Esophagus muscularis mucosa (tissue), 4 donors: ENCODE results near the gene ZNF436. TPM values are rescaled to one million over a fixed set of nuclear protein-coding genes. Genes with fewer than 3 reads are reported as not detected.

Experiments
- DNase-seq: peaks from one replicate; pipeline ENCODE4 v3.0.0-alpha.2; 2017; ENCODE audit errors: extremely low spot score
- H3K27ac ChIP-seq, 4 donors: fragments of 200-600 bp; sonication (generic); replicated peaks in 1 of 4; 1 replicate in 3 of 4; 2 replicates in 1 of 4; pipeline ENCODE4 v1.5.1; 2016 to 2019; ENCODE audit warnings: mild to moderate bottlenecking in 1 of 4
- H3K27me3 ChIP-seq, 4 donors: fragments of 200-600 bp; sonication (generic); one replicate each; pipeline versions ENCODE4 v1.5.1 to v1.6.0; 2016 to 2019
- H3K36me3 ChIP-seq, 4 donors: fragments of 200-600 bp; sonication (generic); one replicate each; pipeline ENCODE4 v1.5.1; 2016 to 2019
- H3K4me1 ChIP-seq, 4 donors: fragments of 200-600 bp; sonication (generic); one replicate each; pipeline ENCODE4 v1.5.1; 2016 to 2019
- H3K4me3 ChIP-seq, 4 donors: fragments of 200-600 bp; sonication (generic); 1 replicate in 2 of 4; 2 replicates in 2 of 4; pipeline ENCODE4 v1.5.1; 2016 to 2019; ENCODE audit warnings: mild to moderate bottlenecking in 4 of 4, moderate library complexity in 1 of 4
- H3K9me3 ChIP-seq, 4 donors: fragments of 200-600 bp; sonication (generic); 1 replicate in 3 of 4; 2 replicates in 1 of 4; pipeline ENCODE4 v1.5.1; 2016 to 2019
- CTCF ChIP-seq, 3 experiments: fragments of 200-600 bp in 2 of 3; fragments of 450-650 bp in 1 of 3; sonication (generic) in 2 of 3; IDR thresholded peaks; one replicate each; pipeline ENCODE4 v1.5.1; 2017 to 2019; ENCODE audit warnings: antibody characterized with exemption in 3 of 3, mild to moderate bottlenecking in 2 of 3, moderate library complexity in 1 of 3
- EP300 ChIP-seq: sonication (generic); formaldehyde crosslinking; IDR thresholded peaks from one replicate; pipeline ENCODE4 v1.6.1; 2017; ENCODE audit warnings: antibody characterized with exemption
- POLR2A ChIP-seq: fragments of 450-650 bp; IDR thresholded peaks from one replicate; pipeline ENCODE4 v1.6.1; 2017; ENCODE audit warnings: antibody characterized with exemption, moderate library complexity, mild to moderate bottlenecking, low read depth
- POLR2AphosphoS5 ChIP-seq, 2 donors: sonication (generic); formaldehyde crosslinking; IDR thresholded peaks; one replicate each; pipeline ENCODE4 v1.6.1; 2017; ENCODE audit warnings: antibody characterized with exemption in 2 of 2
- WGBS: methylation state at CpG from one replicate; pipeline ENCODE4 v1.1.5; 2018; 5-methylcytosine and 5-hydroxymethylcytosine counted together
- intact Hi-C: fragments of 100-400 bp; cut with DNase I; formaldehyde crosslinking; loops from one replicate; pipeline ENCODE4 v1.15.1; 2023
- total RNA-seq, 4 donors: library from RNA; depleted of rRNA; stranded (reverse); fragments of >200 nt; gene quantifications; one replicate each; pipeline versions ENCODE4 v1.1.0 to v1.2.1, GENCODE V29; 2016

Gene ZNF436
- total RNA-seq, 4 donors from 2014 or later = 13.7 to 36.8 (median 16.4) TPM

- no peak overlapping the region for H3K27ac ChIP-seq
- TF ChIP-seq CTCF (IDR thresholded peaks at IDR 0.05) (no peak), POLR2A (no peak), EP300 (no peak), POLR2AphosphoS5 (IDR thresholded peaks at IDR 0.05) (no peak)
Measured at GRCh38 chr1:23392125-23392855, 22.7 kb upstream of the ZNF436 start.

GRCh38 chr1:23389837-23390321 lies 20.2 kb upstream of the ZNF436 start:
- Histone ChIP-seq H3K9me3 (no peaks in the 10 kb centered on the region), H3K4me1 (peaks cover 19 to 22% (median 21%) of the 10 kb centered on the region in 4 donors), H3K27me3 (no peaks in the 10 kb centered on the region), H3K4me3 (no peak overlapping the region), H3K27ac (no peak overlapping the region), H3K36me3 (peaks cover 0 to 30% (median 6%) of the 10 kb centered on the region in 4 donors)
- 80% methylated on average over 9 of the region's 9 CpGs for WGBS
- no peak for DNase-seq
- TF ChIP-seq EP300 (no peak), POLR2AphosphoS5 (IDR thresholded peaks at IDR 0.05) (no peak), CTCF (IDR thresholded peaks at IDR 0.05) (no peak), POLR2A (no peak)
- intact Hi-C loops = no loop called here

More at GRCh38 chr1:23392125-23392855, 22.7 kb upstream of the ZNF436 start:
- Histone ChIP-seq H3K36me3 (peaks cover 0 to 23% (median 3%) of the 10 kb centered on the region in 4 donors), H3K4me3 (no peak overlapping the region), H3K9me3 (no peaks in the 10 kb centered on the region), H3K4me1 (peaks cover 25 to 30% (median 27%) of the 10 kb centered on the region in 4 donors), H3K27me3 (no peaks in the 10 kb centered on the region)
- DNase-seq = no peak
- intact Hi-C loops = no loop called here
- 78% methylated on average over 2 of the region's 2 CpGs for WGBS

GRCh38 chr1:23387494-23387893 lies 17.9 kb upstream of the ZNF436 start:
- TF ChIP-seq EP300 = no peak
- no peak for TF ChIP-seq CTCF (IDR thresholded peaks at IDR 0.05)
- no peak for TF ChIP-seq POLR2AphosphoS5 (IDR thresholded peaks at IDR 0.05)
- TF ChIP-seq POLR2A = no peak
- 73% methylated on average over 8 of the region's 8 CpGs for WGBS

GRCh38 chr1:23385119-23385621 lies 15.5 kb upstream of the ZNF436 start:
- TF ChIP-seq POLR2AphosphoS5 (IDR thresholded peaks at IDR 0.05) (no peak), CTCF (IDR thresholded peaks at IDR 0.05) (no peak)
- intact Hi-C loops = no loop called here
- peaks cover 14 to 22% (median 18%) of the 10 kb centered on the region in 4 donors for H3K4me1 ChIP-seq
- H3K9me3 ChIP-seq = no peaks in the 10 kb centered on the region
- no peak overlapping the region for H3K4me3 ChIP-seq
- H3K27me3 ChIP-seq = no peaks in the 10 kb centered on the region
- WGBS = 82% methylated on average over 14 of the region's 14 CpGs
- H3K27ac ChIP-seq = peak overlapping the region in 1 of 4 donors; percentile 31
- no peak for DNase-seq
- peaks cover 7 to 52% (median 20%) of the 10 kb centered on the region in 4 donors for H3K36me3 ChIP-seq

More at GRCh38 chr1:23387494-23387893, 17.9 kb upstream of the ZNF436 start:
- DNase-seq = no peak
- Histone ChIP-seq H3K36me3 (peaks cover 0 to 33% (median 12%) of the 10 kb centered on the region in 4 donors), H3K4me1 (peaks cover 14 to 22% (median 18%) of the 10 kb centered on the region in 4 donors), H3K27ac (no peak overlapping the region), H3K27me3 (no peaks in the 10 kb centered on the region), H3K4me3 (no peak overlapping the region), H3K9me3 (no peaks in the 10 kb centered on the region)
- intact Hi-C loops = no loop called here
